Measurements from ENCODE around the gene DPAGT1. TPM values are rescaled to one million over a fixed set of nuclear protein-coding genes. Genes with fewer than 3 reads are reported as not detected.

The DPAGT1 gene
- total RNA-seq, 4 donors from 2014 or later, result 23.0 to 34.0 (median 28.5) TPM

GRCh38 chr11:119093942-119094815 lies 7.5 kb downstream of the DPAGT1 start:
- ATAC-seq (ENCODE audit: low FRiP score), result peak; percentile 61
- TF ChIP-seq CTCF (IDR thresholded peaks at IDR 0.05), result no peak
- DNase-seq (ENCODE audit: low spot score), result no peak

GRCh38 chr11:119092880-119093842 lies 8.5 kb downstream of the DPAGT1 start:
- TF ChIP-seq CTCF (IDR thresholded peaks at IDR 0.05), result no peak
- no peak for DNase-seq (ENCODE audit: low spot score)
- no peak for ATAC-seq (ENCODE audit: low FRiP score)

- no peak for DNase-seq (ENCODE audit: low spot score)
- ATAC-seq (ENCODE audit: low FRiP score), result no peak
- no peak for TF ChIP-seq CTCF (IDR thresholded peaks at IDR 0.05)
Observed at GRCh38 chr11:119091966-119092879, 9.4 kb downstream of the DPAGT1 start.

- no peak for TF ChIP-seq CTCF (IDR thresholded peaks at IDR 0.05)
- ATAC-seq (ENCODE audit: low FRiP score) (no peak), DNase-seq (ENCODE audit: low spot score) (no peak)
Observed at GRCh38 chr11:119091178-119091577, 10.5 kb downstream of the DPAGT1 start.

GRCh38 chr11:119089319-119089718 lies 12.3 kb downstream of the DPAGT1 start:
- ATAC-seq (ENCODE audit: low FRiP score) (no peak), DNase-seq (ENCODE audit: low spot score) (no peak)
- no peak for TF ChIP-seq CTCF (IDR thresholded peaks at IDR 0.05)

- no peak for ATAC-seq (ENCODE audit: low FRiP score)
- TF ChIP-seq CTCF (IDR thresholded peaks at IDR 0.05), result no peak
- no peak for DNase-seq (ENCODE audit: low spot score)
Observed at GRCh38 chr11:119088406-119088805, 13.2 kb downstream of the DPAGT1 start.

Data from omental fat pad (tissue), 4 donors.